ENCODE measurements around the gene BPGM.
"Not testable (repeated sequence)": the region's sequence is repeated elsewhere in the genome, so short reads cannot be mapped to it uniquely, and the experiment has no call there.

Gene BPGM

GRCh38 chr7:134632052-134632451, 14.6 kb upstream of the BPGM start:
- DNase-seq (ENCODE audit: low spot score): no peak

GRCh38 chr7:134632937-134633540, 13.6 kb upstream of the BPGM start:
- DNase-seq (ENCODE audit: low spot score): peak; percentile 46

GRCh38 chr7:134636008-134636449, 10.6 kb upstream of the BPGM start:
- no peak for DNase-seq (ENCODE audit: low spot score)

- DNase-seq (ENCODE audit: low spot score): no peak
These were observed 9.2 kb upstream of the BPGM start for GRCh38 chr7:134637441-134637840.

GRCh38 chr7:134637934-134638719, 8.5 kb upstream of the BPGM start:
- no peak for DNase-seq (ENCODE audit: low spot score)

- no peak for DNase-seq (ENCODE audit: low spot score)
These were observed 7.6 kb upstream of the BPGM start for GRCh38 chr7:134639061-134639460.

GRCh38 chr7:134639683-134640279, 6.9 kb upstream of the BPGM start:
- no peak for DNase-seq (ENCODE audit: low spot score)

- no peak for DNase-seq (ENCODE audit: low spot score)
These were observed 5.6 kb upstream of the BPGM start for GRCh38 chr7:134640842-134641715.

GRCh38 chr7:134641981-134642380, 4.7 kb upstream of the BPGM start:
- not testable (repeated sequence) for DNase-seq (ENCODE audit: low spot score)

- no peak for DNase-seq (ENCODE audit: low spot score)
These were observed 3.5 kb upstream of the BPGM start for GRCh38 chr7:134643131-134643530.

GRCh38 chr7:134645478-134645877, 1.2 kb upstream of the BPGM start:
- DNase-seq (ENCODE audit: low spot score): no peak

GRCh38 chr7:134645935-134646334, 718 bp upstream of the BPGM start:
- DNase-seq (ENCODE audit: low spot score): no peak

GRCh38 chr7:134648456-134648855, 1.8 kb downstream of the BPGM start:
- DNase-seq (ENCODE audit: low spot score): no peak

GRCh38 chr7:134649226-134649775, 2.6 kb downstream of the BPGM start:
- no peak for DNase-seq (ENCODE audit: low spot score)

GRCh38 chr7:134651991-134652390, 5.3 kb downstream of the BPGM start:
- no peak for DNase-seq (ENCODE audit: low spot score)

- DNase-seq (ENCODE audit: low spot score): no peak
These were observed 7.6 kb downstream of the BPGM start for GRCh38 chr7:134654104-134654775.

GRCh38 chr7:134657526-134657925, 10.9 kb downstream of the BPGM start:
- DNase-seq (ENCODE audit: low spot score): no peak

- DNase-seq (ENCODE audit: low spot score): no peak
These were observed 13.7 kb downstream of the BPGM start for GRCh38 chr7:134660242-134660785.

GRCh38 chr7:134660961-134661376, 14.3 kb downstream of the BPGM start:
- peak; percentile 51 for DNase-seq (ENCODE audit: low spot score)

GRCh38 chr7:134662166-134662870, 15.7 kb downstream of the BPGM start:
- no peak for DNase-seq (ENCODE audit: low spot score)

GRCh38 chr7:134662871-134663205, 16.2 kb downstream of the BPGM start:
- no peak for DNase-seq (ENCODE audit: low spot score)
